ENCODE data around the gene RIPOR2. TPM values are rescaled to one million over a fixed set of nuclear protein-coding genes. Genes with fewer than 3 reads are reported as not detected.

The RIPOR2 gene
- total and polyA plus RNA-seq, 2 donors (not counting 3 experiments of a cell fraction or from before 2014, with no cell fraction given): 0.10 TPM; not detected in 1

DNA sequence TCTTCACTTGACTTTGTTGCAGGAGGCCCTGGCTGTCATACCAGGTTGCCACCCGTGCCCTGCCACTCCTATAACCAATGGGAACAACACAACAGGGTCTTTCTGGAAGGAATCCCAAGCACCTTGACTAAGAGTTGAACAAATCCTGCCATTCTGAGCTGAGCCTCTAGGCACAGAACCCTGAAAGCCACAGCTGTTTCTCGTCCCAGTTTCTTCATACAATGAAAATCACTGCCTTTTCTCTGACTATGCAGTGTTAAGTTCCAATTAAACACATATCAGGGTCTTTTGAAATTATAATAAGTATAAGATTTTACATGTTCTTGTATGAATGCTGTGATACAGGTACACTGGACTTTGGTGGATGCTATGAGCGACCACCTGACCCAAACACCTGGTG is 54.4 kb downstream of the RIPOR2 start:
- TF ChIP-seq, protein P1, sequence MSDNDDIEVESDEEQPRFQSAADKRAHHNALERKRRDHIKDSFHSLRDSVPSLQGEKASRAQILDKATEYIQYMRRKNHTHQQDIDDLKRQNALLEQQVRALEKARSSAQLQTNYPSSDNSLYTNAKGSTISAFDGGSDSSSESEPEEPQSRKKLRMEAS (IDR thresholded peaks at IDR 0.05; ENCODE audit: insufficient read depth, insufficient read length): no peak
- TF ChIP-seq FOS (IDR thresholded peaks at IDR 0.05; ENCODE audit: borderline replicate concordance, insufficient read depth, low read length): no peak
- no peak for TF ChIP-seq EZH2 (IDR thresholded peaks at IDR 0.05; ENCODE audit: borderline replicate concordance, low read depth, low read length, severe bottlenecking)
- no peak for TF ChIP-seq POLR2AphosphoS5 (IDR thresholded peaks at IDR 0.05; ENCODE audit: insufficient read depth, low read depth, low read length)
- no peak for TF ChIP-seq GATA2 (IDR thresholded peaks at IDR 0.05; ENCODE audit: insufficient read depth, insufficient read length, low read depth, low read length)
- no peak for TF ChIP-seq POLR2A (IDR thresholded peaks at IDR 0.05; ENCODE audit: low read depth, low read length)
- TF ChIP-seq JUN (IDR thresholded peaks at IDR 0.05; ENCODE audit: borderline replicate concordance, insufficient read depth, insufficient read length, low read depth): no peak
- TF ChIP-seq MYC (IDR thresholded peaks at IDR 0.05; ENCODE audit: low read depth, low read length): no peak
- TF ChIP-seq, protein P2, sequence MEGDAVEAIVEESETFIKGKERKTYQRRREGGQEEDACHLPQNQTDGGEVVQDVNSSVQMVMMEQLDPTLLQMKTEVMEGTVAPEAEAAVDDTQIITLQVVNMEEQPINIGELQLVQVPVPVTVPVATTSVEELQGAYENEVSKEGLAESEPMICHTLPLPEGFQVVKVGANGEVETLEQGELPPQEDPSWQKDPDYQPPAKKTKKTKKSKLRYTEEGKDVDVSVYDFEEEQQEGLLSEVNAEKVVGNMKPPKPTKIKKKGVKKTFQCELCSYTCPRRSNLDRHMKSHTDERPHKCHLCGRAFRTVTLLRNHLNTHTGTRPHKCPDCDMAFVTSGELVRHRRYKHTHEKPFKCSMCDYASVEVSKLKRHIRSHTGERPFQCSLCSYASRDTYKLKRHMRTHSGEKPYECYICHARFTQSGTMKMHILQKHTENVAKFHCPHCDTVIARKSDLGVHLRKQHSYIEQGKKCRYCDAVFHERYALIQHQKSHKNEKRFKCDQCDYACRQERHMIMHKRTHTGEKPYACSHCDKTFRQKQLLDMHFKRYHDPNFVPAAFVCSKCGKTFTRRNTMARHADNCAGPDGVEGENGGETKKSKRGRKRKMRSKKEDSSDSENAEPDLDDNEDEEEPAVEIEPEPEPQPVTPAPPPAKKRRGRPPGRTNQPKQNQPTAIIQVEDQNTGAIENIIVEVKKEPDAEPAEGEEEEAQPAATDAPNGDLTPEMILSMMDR (IDR thresholded peaks at IDR 0.05; ENCODE audit: extremely low read depth in 1 of 2, insufficient read depth in 1 of 2, low read depth in 1 of 2, low read length in 2 of 2): no peak
- Histone ChIP-seq H3K4me3 (replicated peaks in 1 of 3; ENCODE audit: insufficient read depth in 1 of 3, low read depth in 1 of 3, low read length in 3 of 3) (no peak overlapping the region), H3K4me2 (ENCODE audit: insufficient read depth, low read length) (no peak overlapping the region), H3K36me3 (ENCODE audit: control insufficient read depth in 2 of 2, extremely low read depth in 1 of 2, insufficient read depth in 2 of 2, low read length in 2 of 2) (no peaks in the 10 kb centered on the region), H3K27ac (ENCODE audit: insufficient read depth, low read depth, low read length) (no peak overlapping the region), H3K9ac (replicated peaks; ENCODE audit: extremely low read depth, insufficient read depth, low read length) (no peak overlapping the region), H4K20me1 (replicated peaks; ENCODE audit: control insufficient read depth, extremely low read depth, insufficient read depth, low read length) (no peaks in the 10 kb centered on the region), H2AFZ (ENCODE audit: low read depth, low read length) (no peak overlapping the region), H3K27me3 (ENCODE audit: control insufficient read depth in 2 of 2, insufficient read depth in 2 of 2, low read length in 2 of 2) (no peaks in the 10 kb centered on the region), H3K79me2 (ENCODE audit: control insufficient read depth, insufficient read depth, low read length) (no peaks in the 10 kb centered on the region), H3K9me3 (replicated peaks; ENCODE audit: control insufficient read depth, insufficient read depth, low read length) (no peaks in the 10 kb centered on the region), H3K9me1 (replicated peaks; ENCODE audit: control insufficient read depth, extremely low read depth, insufficient read depth, low read length) (no peaks in the 10 kb centered on the region), H3K4me1 (ENCODE audit: control insufficient read depth, extremely low read depth, insufficient read depth, low read length) (no peaks in the 10 kb centered on the region)
- POLR2A ChIA-PET: no interaction called here
- no TSS peak for BruUV-seq (replicated peaks)
- intact Hi-C loops (cut with micrococcal nuclease): no loop called here
- DNase-seq (ENCODE audit: low read depth, low spot score): no peak
- dilution Hi-C loops (cut with MboI; ENCODE audit: extremely low pct_ligation_motif_present, low sequenced_read_pairs): no loop called here
- FAIRE-seq: no peak
- CTCF ChIA-PET: interaction anchor here (1.2 to 1.6 kb wide), 3 partner anchors 18 to 137 kb away, joined by 3 to 8 read pairs (median 4); no protein-coding TSS in a partner anchor

Data from endothelial cell of umbilical vein (primary cell).